Astrocyte (in vitro differentiated cells and primary cell): Measurements from ENCODE around the gene ZNF154. TPM values are rescaled to one million over a fixed set of nuclear protein-coding genes. Genes with fewer than 3 reads are reported as not detected.

Experiments used
- DNase-seq: peaks from one replicate; pipeline ENCODE4 v3.0.0-alpha.2; 2010; ENCODE audit warnings: low read depth
- FAIRE-seq: peaks from 2 replicates; lab custom pipeline; 2011; peaks lifted over from hg19 to GRCh38; lab: Jason Lieb, UNC
- H2AFZ ChIP-seq: 2 replicates; pipeline ENCODE4 v1.6.0; 2012; ENCODE audit warnings: low read depth, low read length, inconsistent platforms
- H3K27ac ChIP-seq: 2 replicates; pipeline ENCODE4 v1.5.1; 2011; ENCODE audit warnings: low read depth, low read length, inconsistent platforms
- H3K27me3 ChIP-seq: 2 replicates; pipeline ENCODE4 v1.6.0; 2011; ENCODE audit warnings: low read length, inconsistent platforms; ENCODE audit not compliant: insufficient read depth
- H3K36me3 ChIP-seq: 2 replicates; pipeline ENCODE4 v1.5.1; 2011; ENCODE audit warnings: low read length, inconsistent platforms; ENCODE audit not compliant: insufficient read depth
- H3K4me1 ChIP-seq: 2 replicates; pipeline ENCODE4 v1.5.1; 2011; ENCODE audit warnings: low read length, inconsistent platforms; ENCODE audit not compliant: insufficient read depth
- H3K4me2 ChIP-seq: 2 replicates; pipeline ENCODE4 v1.6.0; 2012; ENCODE audit warnings: low read length, inconsistent platforms
- H3K4me3 ChIP-seq: 2 replicates; pipeline ENCODE4 v1.5.1; 2011; ENCODE audit warnings: low read depth, mild to moderate bottlenecking, low read length, inconsistent platforms; ENCODE audit not compliant: insufficient read depth
- H3K79me2 ChIP-seq: 2 replicates; pipeline ENCODE4 v1.6.0; 2012; ENCODE audit warnings: mild to moderate bottlenecking, low read length, inconsistent platforms; ENCODE audit not compliant: insufficient read depth
- H3K9ac ChIP-seq: 2 replicates; pipeline ENCODE4 v1.6.0; 2012; ENCODE audit warnings: mild to moderate bottlenecking, low read length, inconsistent platforms
- H3K9me3 ChIP-seq: 2 replicates; pipeline ENCODE4 v1.5.1; 2012; ENCODE audit warnings: low read depth, mild to moderate bottlenecking, low read length, inconsistent platforms; ENCODE audit not compliant: insufficient read depth
- H4K20me1 ChIP-seq: 2 replicates; pipeline ENCODE4 v1.6.0; 2012; ENCODE audit warnings: low read length, inconsistent platforms; ENCODE audit not compliant: insufficient read depth
- H3K27ac Mint-ChIP-seq: one replicate; pipeline ENCODE4 v1.8.0; 2021; ENCODE audit warnings: mild to moderate bottlenecking, mixed read lengths; ENCODE audit not compliant: unreplicated experiment
- H3K27me3 Mint-ChIP-seq: one replicate; pipeline ENCODE4 v1.8.0; 2021; ENCODE audit warnings: low read depth, mixed read lengths; ENCODE audit not compliant: unreplicated experiment
- H3K36me3 Mint-ChIP-seq: one replicate; pipeline ENCODE4 v1.8.0; 2021; ENCODE audit warnings: low read depth, mixed read lengths; ENCODE audit not compliant: unreplicated experiment
- H3K4me1 Mint-ChIP-seq: one replicate; pipeline ENCODE4 v1.8.0; 2021; ENCODE audit warnings: low read depth, mixed read lengths; ENCODE audit not compliant: unreplicated experiment
- H3K4me3 Mint-ChIP-seq: one replicate; pipeline ENCODE4 v1.8.0; 2021; ENCODE audit warnings: mild to moderate bottlenecking, moderate library complexity, mixed read lengths; ENCODE audit not compliant: unreplicated experiment
- H3K9me3 Mint-ChIP-seq: one replicate; pipeline ENCODE4 v1.8.0; 2021; ENCODE audit warnings: mild to moderate bottlenecking, mixed read lengths; ENCODE audit not compliant: unreplicated experiment
- EZH2 ChIP-seq: IDR thresholded peaks from 2 replicates; pipeline ENCODE4 v1.6.1; 2012; ENCODE audit warnings: mild to moderate bottlenecking, low read length, inconsistent platforms; ENCODE audit not compliant: insufficient read depth
- total RNA-seq: library from RNA; stranded (reverse); gene quantifications from 2 replicates; pipeline ENCODE4 v1.2.1, GENCODE V29; 2021
- TF ChIP-seq, protein P1 (sequence below): IDR thresholded peaks from 2 replicates; pipeline ENCODE4 v1.5.1; 2011; ENCODE audit warnings: low read depth, mild to moderate bottlenecking, inconsistent platforms, low read length, moderate library complexity; ENCODE audit not compliant: insufficient read depth

Gene ZNF154
- total RNA-seq, 1 donor from 2014 or later = 12.7 TPM

DNA sequence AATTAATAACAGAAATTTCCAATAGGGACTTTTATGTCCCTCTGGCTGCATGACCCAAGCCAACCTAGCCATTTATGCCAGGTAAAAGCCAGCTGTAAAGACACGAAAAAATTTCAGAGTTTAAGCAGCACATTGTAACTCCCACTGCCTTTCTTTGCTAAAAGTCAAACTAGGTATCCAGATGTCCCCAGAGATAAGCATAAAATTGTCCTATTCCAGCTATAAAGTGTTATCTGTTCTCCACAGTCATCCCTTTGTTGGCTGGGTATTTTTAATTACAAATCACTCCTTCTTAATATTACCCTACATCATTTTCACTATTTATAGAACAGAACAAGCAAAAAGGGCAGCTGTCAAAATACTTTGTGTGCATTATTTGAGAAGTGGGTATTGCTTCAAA, 3.2 kb upstream of the ZNF154 start:
- peaks cover 7% of the 10 kb centered on the region for H3K9me3 ChIP-seq
- H3K4me1 Mint-ChIP-seq = peaks cover 5% of the 10 kb centered on the region
- no peak overlapping the region for H3K4me3 Mint-ChIP-seq
- no peak overlapping the region for H3K27ac Mint-ChIP-seq
- H3K79me2 ChIP-seq = peaks cover 8% of the 10 kb centered on the region
- no peak overlapping the region for H3K4me2 ChIP-seq
- peaks cover 20% of the 10 kb centered on the region for H3K36me3 Mint-ChIP-seq
- no peak overlapping the region for H3K4me3 ChIP-seq
- H4K20me1 ChIP-seq = peaks cover 4% of the 10 kb centered on the region
- H3K27ac ChIP-seq = no peak overlapping the region
- H3K9me3 Mint-ChIP-seq = peaks cover 9% of the 10 kb centered on the region
- no peaks in the 10 kb centered on the region for H3K27me3 ChIP-seq
- H3K9ac ChIP-seq = no peak overlapping the region
- no peaks in the 10 kb centered on the region for H3K36me3 ChIP-seq
- FAIRE-seq (no peak), DNase-seq (no peak)
- TF ChIP-seq EZH2 = no peak
- no peaks in the 10 kb centered on the region for H3K4me1 ChIP-seq
- H2AFZ ChIP-seq = no peak overlapping the region
- H3K27me3 Mint-ChIP-seq = no peaks in the 10 kb centered on the region

DNA sequence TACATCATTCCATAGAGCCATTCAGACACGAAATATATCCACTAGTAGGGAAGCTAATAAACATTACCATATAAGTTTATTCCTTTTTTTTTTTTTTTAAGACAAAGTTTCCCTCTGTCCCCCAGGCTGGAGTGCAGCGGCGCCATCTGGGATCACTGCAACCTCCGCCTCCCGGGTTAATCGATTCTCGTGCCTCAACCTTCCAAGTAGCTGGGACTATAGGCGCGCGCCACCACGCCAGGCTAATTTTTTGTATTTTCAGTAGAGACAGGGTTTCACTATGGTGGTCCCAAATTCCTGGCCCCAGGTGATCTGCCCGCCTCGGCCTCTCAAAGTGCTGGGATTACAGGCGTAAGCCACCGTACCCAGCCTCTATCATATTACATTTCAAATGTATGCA, 612 bp upstream of the ZNF154 start:
- peaks cover 18% of the 10 kb centered on the region for H4K20me1 ChIP-seq
- H2AFZ ChIP-seq = peak overlapping the region; percentile 92
- no peak overlapping the region for H3K27ac Mint-ChIP-seq
- H3K27me3 Mint-ChIP-seq = no peaks in the 10 kb centered on the region
- H3K4me2 ChIP-seq = peak overlapping the region; percentile 88
- peaks cover under 1% of the 10 kb centered on the region for H3K36me3 ChIP-seq
- peaks cover 11% of the 10 kb centered on the region for H3K9me3 Mint-ChIP-seq
- H3K79me2 ChIP-seq = peaks cover 34% of the 10 kb centered on the region
- peak overlapping the region; percentile 80 for H3K4me3 ChIP-seq
- DNase-seq (no peak), FAIRE-seq (no peak)
- H3K27ac ChIP-seq = no peak overlapping the region
- TF ChIP-seq, protein P1, sequence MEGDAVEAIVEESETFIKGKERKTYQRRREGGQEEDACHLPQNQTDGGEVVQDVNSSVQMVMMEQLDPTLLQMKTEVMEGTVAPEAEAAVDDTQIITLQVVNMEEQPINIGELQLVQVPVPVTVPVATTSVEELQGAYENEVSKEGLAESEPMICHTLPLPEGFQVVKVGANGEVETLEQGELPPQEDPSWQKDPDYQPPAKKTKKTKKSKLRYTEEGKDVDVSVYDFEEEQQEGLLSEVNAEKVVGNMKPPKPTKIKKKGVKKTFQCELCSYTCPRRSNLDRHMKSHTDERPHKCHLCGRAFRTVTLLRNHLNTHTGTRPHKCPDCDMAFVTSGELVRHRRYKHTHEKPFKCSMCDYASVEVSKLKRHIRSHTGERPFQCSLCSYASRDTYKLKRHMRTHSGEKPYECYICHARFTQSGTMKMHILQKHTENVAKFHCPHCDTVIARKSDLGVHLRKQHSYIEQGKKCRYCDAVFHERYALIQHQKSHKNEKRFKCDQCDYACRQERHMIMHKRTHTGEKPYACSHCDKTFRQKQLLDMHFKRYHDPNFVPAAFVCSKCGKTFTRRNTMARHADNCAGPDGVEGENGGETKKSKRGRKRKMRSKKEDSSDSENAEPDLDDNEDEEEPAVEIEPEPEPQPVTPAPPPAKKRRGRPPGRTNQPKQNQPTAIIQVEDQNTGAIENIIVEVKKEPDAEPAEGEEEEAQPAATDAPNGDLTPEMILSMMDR = no peak
- TF ChIP-seq EZH2 = no peak
- peaks cover 17% of the 10 kb centered on the region for H3K9me3 ChIP-seq
- no peak overlapping the region for H3K9ac ChIP-seq
- peak overlapping the region; percentile 90 for H3K4me3 Mint-ChIP-seq
- peaks cover 29% of the 10 kb centered on the region for H3K36me3 Mint-ChIP-seq
- H3K4me1 Mint-ChIP-seq = peaks cover 8% of the 10 kb centered on the region
- H3K4me1 ChIP-seq = no peaks in the 10 kb centered on the region
- no peaks in the 10 kb centered on the region for H3K27me3 ChIP-seq

DNA sequence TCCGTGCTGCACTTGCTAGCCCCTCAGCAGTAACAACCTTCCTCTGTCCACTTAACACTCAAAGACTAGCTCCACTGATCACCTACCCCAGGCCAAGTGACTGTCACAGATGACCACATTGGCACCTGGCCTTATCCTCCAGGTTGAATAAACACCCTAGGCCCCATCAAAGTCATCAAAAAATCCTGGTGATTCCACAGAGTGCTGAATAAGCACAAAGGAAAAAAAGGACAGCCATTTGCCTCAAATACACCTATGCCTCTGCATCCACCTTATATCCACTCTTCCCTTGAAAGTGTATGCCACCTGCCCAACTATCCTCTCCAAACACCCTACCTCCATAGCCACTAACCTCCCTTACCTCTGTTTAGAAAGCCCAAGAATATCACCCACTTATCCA, 2.7 kb downstream of the ZNF154 start:
- DNase-seq (no peak), FAIRE-seq (no peak)
- H3K4me1 ChIP-seq = no peaks in the 10 kb centered on the region
- Mint-ChIP-seq H3K27me3 (no peaks in the 10 kb centered on the region), H3K27ac (no peak overlapping the region), H3K36me3 (peaks cover 39% of the 10 kb centered on the region), H3K9me3 (peaks cover 15% of the 10 kb centered on the region), H3K4me1 (peaks cover 8% of the 10 kb centered on the region), H3K4me3 (peak overlapping the region; percentile 71)
- H3K27ac ChIP-seq = no peak overlapping the region
- H3K36me3 ChIP-seq = peaks cover 23% of the 10 kb centered on the region
- H3K79me2 ChIP-seq = peaks cover 55% of the 10 kb centered on the region
- H3K4me3 ChIP-seq = no peak overlapping the region
- H4K20me1 ChIP-seq = peaks cover 24% of the 10 kb centered on the region
- no peak overlapping the region for H3K4me2 ChIP-seq
- no peak overlapping the region for H3K9ac ChIP-seq
- no peak overlapping the region for H2AFZ ChIP-seq
- H3K27me3 ChIP-seq = no peaks in the 10 kb centered on the region
- H3K9me3 ChIP-seq = peaks cover 36% of the 10 kb centered on the region
- TF ChIP-seq EZH2 = no peak
- TF ChIP-seq, protein P1 = no peak
